HL-60/S4 (cell line): Measurements from ENCODE around the gene POLR2M.

Experiments
- in situ Hi-C: fragments of 300-500 bp; cut with MboI; formaldehyde crosslinking; loops from 2 replicates; pipeline ENCODE4 v1.14.3; 2022; ENCODE audit warnings: low sequenced_read_pairs

The POLR2M gene

GRCh38 chr15:57706405-57707209, at the start of gene POLR2M:
Gene POLR2M (plus strand): TSS chr15:57706714. CDS start chr15:57706843, 129 bp downstream.
- in situ Hi-C loops: no loop called here

DNA sequence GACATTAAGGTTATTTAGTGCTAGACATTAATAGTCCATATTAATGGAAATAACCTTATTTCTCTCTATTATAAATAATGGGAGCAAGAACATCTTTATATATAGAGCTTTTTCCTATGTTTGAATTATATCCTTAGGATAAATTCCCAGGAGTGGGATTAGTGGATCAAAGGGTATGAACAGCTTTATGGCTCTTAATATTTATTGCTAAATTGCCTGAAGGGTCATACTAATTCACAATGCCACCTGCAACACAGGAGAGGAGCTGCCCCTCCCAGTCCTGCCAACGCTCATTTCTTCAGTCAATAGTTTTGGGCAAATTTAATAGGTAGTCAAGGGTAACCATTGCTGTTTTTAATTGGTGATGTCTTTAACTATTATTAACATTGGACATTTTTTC, 48.9 kb upstream of the POLR2M start:
- in situ Hi-C loops: no loop called here

GRCh38 chr15:57662091-57662744, 44.3 kb upstream of the POLR2M start:
- in situ Hi-C loops: no loop called here

DNA sequence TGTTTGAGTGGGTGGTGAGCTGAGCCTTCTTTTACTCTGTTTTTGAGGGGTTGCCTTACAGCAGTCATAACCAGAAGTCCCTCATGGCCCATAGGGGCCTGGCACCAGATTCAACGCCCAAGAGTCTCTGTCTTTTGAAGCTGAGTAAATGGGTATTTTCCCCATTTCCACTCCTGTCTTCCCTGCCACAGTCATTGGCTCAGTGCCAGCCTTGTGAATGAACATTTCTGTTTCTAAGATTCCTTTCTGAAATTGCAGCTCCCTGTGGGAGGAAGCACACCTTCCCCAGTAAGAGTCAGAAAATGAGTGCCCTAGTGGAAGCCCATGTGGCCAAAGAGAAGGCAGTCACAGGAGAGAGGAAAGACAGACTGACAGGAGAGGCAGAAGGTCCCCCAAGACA, 43.7 kb upstream of the POLR2M start:
- in situ Hi-C loops: no loop called here

GRCh38 chr15:57663262-57663661, 43.3 kb upstream of the POLR2M start:
- in situ Hi-C loops: no loop called here

DNA sequence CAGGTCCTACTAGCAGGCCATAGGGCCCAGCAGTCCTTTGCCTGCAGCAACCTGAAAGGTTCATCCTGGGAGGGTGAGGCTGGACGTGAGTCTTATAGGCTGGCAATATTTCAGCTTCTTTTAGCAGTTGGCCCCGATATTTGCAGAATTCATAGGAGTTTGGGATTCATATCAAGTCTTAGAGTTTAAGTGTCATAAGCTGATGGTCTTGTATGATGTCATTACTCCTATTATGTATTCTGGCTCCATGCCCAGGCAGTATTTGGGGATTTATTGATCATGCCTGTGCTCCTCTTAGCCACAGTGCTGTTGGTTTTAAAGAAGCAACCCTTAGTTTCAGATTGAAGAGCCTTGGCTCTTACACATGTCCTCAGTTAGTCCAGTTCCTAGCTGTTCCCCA, 41.3 kb upstream of the POLR2M start:
- in situ Hi-C loops: no loop called here

GRCh38 chr15:57665939-57666338, 40.6 kb upstream of the POLR2M start:
- in situ Hi-C loops: no loop called here

DNA sequence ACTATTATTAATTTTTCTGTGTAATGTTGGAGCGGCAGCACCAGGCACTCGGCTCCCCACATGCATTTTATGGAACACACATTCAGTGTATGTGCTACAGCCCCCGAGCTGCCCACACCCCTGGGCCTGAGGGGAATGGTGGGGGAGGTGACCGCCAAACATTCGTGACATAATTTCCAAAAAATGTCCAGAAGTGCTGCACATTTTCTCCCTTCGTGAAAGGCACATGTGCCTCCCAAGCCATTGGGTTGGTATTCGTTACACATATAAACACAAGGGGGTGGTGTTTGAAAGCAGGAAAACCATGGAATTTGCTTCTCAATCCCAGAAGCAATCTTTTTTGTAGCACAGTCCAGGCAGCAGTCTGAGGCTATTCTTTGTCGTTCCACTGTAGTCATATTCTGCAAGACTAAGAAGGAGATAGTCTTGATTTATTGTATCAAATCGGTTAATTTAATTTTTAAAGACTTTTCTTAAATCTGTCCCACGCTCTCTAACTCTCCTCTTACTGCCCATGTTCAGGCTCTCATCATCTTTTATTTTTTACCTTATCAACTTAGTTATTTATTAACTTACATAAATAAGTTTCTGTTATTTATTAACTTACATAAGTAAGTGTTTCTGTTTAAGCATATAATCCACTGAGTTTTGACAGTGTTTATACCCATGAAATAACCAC, 39.2 kb upstream of the POLR2M start:
- in situ Hi-C loops: no loop called here

DNA sequence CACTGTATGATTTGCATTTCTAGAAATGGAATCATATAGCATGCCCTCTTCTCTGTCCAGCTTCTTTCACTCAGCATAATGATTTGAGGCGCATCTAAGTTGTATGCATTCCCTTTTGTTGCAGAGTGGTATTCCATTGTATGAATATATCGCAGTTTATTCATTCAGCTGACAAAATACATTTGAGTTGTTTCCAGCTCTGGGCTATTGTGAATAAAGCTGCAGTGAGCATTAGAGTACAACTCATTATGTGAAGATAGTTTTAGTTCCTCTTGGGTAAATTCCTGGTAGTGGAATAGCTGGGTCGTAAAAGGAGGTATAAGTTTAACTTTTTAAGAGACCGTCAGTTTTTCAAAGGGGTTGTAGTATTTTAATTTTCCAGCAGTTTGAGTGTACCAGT, 38.5 kb upstream of the POLR2M start:
- in situ Hi-C loops: no loop called here

DNA sequence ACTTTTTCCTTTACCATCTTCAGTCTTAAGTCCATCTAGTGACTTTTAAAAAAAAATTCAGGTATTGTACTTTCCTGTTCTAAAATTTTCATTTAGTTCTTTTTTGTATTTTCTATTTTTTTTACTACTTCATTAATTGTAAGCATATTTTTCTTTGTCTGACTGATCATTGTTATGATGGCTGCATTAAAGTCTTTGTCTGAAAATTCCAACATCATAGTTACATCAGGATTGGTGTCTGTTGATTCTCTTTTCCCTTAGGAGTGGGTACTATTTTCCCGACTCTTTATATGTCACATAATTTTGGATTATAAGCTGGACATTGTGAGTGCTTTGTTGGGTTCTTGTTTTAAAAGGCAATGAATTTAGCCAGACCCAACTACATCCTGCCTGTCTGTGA, 34.9 kb upstream of the POLR2M start:
- in situ Hi-C loops: no loop called here

- in situ Hi-C loops: no loop called here
Observed at GRCh38 chr15:57675481-57676181, 30.9 kb upstream of the POLR2M start.

DNA sequence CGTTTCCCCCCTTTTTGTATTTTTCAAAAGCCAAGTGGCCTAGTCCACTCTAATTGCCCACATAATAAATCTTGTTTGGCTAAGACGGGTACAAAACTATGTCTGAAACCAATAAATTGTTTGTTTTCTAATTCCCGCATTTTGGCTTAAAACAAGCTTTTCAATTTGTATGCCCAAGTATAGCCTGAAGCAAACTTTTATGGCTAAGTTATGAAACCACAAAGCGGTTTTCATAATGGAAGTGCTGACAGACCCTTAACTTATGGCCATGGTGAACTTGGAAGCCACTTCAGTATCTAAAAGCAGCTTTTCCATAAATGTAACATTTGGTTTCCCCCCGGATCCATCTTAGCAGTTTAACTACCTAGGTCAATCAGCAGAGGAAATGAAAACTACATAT, 29.9 kb upstream of the POLR2M start:
- in situ Hi-C loops: no loop called here

DNA sequence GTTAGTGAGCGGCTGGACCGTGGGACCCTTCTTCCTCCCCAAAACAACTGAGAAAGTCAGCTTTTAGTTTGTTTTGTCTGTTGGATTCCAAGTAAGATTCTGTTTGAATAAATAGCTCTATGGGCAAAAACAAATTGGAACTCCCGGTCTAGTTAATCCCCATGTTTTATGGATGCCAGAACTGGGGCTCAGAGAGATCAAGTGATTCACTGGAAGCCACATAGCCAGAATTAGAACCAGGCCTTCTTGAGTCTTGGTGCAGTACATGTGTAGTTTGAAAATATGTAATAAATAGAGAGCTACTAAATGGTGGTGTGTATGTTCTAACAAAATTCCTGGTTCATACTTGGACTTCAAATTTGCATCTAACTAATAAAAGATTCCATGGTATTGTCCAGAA, 29.3 kb upstream of the POLR2M start:
- in situ Hi-C loops: no loop called here

DNA sequence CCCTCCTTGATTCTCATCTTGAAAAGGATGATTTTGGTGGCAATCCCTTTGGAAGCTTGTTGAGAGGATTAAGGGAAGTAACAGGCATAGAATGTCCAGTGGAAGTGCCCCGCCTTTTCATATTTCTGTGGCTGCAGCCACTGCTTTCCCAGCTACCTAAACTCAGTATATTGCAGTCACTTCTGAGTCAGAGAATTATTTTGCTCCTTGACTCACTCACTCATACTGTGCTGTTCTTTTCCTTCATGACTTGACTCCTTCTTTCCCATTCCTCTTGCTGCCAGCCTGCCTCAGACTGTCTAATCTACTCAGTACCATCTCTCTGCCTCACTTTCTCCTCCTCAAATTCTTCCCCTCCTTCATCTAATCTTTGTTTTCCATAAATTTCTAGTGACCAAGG, 26.5 kb upstream of the POLR2M start:
- in situ Hi-C loops: no loop called here

DNA sequence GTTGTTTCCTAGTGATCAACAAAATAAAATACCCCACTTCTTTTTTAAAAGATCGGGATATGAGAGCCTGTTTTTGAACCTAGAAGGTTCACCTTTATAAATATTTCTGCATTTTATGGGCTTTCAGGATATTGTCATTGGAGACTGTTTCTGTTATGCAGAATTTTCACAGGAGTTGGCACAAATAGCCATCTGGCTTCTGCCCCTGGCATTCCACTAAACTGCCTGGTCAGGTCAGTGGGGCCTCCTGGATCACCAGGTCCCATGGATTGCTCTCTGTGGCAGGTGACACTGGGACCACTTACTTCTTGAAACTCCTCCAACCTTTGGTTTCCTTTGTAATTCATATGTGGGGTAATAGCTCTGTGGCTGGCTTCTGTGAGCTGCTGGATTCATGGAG, 25.5 kb upstream of the POLR2M start:
- in situ Hi-C loops: no loop called here

DNA sequence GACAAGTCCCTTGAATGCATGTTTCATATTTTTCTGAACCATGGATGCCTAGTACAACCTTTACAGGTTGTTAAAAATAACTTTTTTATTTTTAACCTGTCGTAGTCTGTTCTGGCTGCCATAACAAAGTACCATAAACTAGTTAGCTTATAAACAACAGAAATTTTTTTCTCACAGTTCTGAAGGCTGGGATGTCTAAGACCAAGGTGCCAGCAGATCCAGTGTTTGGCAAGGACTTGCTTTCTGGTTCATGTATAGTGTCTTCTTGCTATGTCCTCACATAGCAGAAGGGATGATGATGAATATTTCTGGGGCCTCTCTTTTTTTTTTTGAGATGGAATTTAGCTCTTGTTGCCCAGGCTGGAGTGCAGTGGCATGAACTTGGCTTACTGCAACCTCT, 23.0 kb upstream of the POLR2M start:
- in situ Hi-C loops: no loop called here

GRCh38 chr15:57684491-57685151, 21.9 kb upstream of the POLR2M start:
- in situ Hi-C loops: no loop called here

DNA sequence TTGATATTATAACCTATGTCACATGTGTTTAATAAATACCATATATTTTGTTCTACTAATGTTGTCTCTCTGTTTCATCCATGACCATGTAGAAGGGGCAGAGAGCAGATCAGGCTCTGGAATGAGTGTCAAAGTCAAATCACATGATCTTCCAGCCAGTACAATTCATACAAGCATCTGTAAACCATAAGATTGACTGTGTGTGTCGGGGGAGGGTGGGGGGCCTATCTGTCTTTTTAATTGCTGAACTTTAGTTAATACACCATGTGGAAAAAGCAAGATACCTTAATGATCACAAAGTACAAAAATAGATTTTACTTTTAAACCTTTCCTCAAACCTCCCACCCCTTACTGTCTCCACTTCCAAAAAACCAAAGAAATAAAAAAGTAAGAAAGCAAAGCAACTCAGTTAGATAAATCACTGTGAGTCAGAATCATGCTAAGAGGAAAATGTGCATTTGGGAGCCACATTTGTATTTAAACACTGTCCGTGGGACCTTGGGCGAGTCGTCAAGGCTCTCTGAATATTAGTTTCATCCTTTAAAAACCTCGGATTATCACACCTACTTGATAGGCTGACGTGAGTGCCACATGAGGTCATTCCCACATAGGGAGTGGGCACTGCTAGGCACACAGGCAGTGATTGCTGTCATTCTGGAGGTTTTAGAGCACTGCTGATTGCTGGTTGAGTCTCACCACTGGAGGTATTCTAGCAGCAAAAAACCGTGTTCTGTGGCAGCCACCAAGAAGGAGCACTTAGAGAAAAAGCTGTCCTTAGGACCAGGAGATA, 21.0 kb upstream of the POLR2M start:
- in situ Hi-C loops: no loop called here

DNA sequence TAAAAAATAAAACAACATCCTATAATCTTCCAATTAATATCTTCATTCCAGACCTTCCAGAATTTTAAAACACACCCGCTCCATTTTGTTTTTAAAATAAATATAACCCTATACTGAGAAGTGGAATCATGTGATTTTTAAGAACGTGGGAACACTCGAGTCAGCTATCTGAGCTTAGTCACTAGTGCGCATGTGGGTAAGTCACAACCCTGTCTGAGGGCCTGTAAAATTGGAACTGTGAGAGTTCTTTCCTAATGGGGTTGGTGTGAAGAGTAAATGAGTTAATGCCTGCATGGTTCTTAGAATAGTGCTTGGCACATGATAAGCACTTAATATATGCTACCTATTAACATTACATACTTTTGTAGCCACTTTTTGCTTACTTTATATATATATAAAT, 19.9 kb upstream of the POLR2M start:
- in situ Hi-C loops: no loop called here

DNA sequence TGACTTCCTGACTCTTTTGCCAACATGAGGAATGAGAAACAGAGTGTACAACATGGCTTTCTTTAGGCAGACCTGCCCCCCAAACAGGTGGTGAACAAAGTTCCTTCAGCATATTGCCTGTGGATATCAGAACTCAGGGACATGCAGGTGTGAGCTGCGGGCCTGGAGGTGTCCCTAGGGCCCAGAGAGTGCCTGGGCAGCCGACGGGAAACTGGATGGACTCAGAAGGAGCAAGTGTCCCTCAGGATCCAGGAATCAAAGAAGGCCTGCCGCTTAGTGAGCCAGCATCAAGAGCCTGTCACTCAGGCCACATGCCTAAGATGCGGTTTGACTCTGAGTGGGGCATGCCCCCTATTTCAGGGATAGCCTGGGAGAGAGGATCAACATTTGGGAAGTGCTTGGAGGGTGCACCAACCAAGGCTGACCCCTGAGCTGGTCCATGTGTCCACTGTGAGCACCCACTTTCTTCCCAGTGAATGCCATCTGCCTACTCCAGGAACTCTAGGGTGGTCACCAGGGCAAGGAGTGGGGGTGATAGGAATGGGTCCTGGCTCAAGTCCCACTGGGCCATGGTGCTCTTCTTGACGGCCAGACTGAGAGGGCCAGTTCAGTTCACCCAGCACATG, 16.1 kb upstream of the POLR2M start:
- in situ Hi-C loops: no loop called here
